Prostate gland (tissue), 2 donors: ENCODE results near the gene TNRC18.

Experiments
- CTCF ChIP-seq, 4 experiments: fragments of 200-600 bp in 2 of 4; fragments of 450-650 bp in 2 of 4; sonication (generic) in 2 of 4; IDR thresholded peaks; 1 replicate in 3 of 4; 2 replicates in 1 of 4; pipeline ENCODE4 v1.5.1; 2016 to 2019; ENCODE audit warnings: antibody characterized with exemption in 4 of 4, mild to moderate bottlenecking in 2 of 4, moderate library complexity in 2 of 4
- POLR2A ChIP-seq: fragments of 450-650 bp; IDR thresholded peaks from one replicate; pipeline ENCODE4 v1.6.1; 2016; ENCODE audit warnings: antibody characterized with exemption, mild to moderate bottlenecking

- no peak for TF ChIP-seq CTCF (IDR thresholded peaks at IDR 0.05)
- no peak for TF ChIP-seq POLR2A
Observed at GRCh38 chr7:5390918-5391317, 32.7 kb downstream of the TNRC18 start.
